Stimulated activated CD4-positive, alpha-beta T cell treated with anti-CD3 and anti-CD28 coated beads, Interleukin-12 subunit alpha, Interleukin-12 subunit beta, amount 100 ng/mL, for 24 hours (primary cell): ENCODE results near the gene RASSF6.
"Not testable (repeated sequence)": the region's sequence is repeated elsewhere in the genome, so short reads cannot be mapped to it uniquely, and the experiment has no call there.

Experiments
- DNase-seq, 2 experiments: peaks; one replicate each; pipeline ENCODE4 v3.0.0-alpha.2; 2020; ENCODE audit warnings: low read depth in 2 of 2

The RASSF6 gene

GRCh38 chr4:73620115-73620792, at the start of gene RASSF6:
Gene RASSF6 (minus strand): TSS chr4:73620436. CDS start chr4:73611795, 8,641 bp downstream.
- no peak for DNase-seq

- DNase-seq = no peak
Measured at GRCh38 chr4:73669410-73670183, 49.4 kb upstream of the RASSF6 start.

GRCh38 chr4:73668782-73669201, 48.6 kb upstream of the RASSF6 start:
- DNase-seq = no peak

- DNase-seq = not testable (repeated sequence)
Measured at GRCh38 chr4:73665924-73666323, 45.7 kb upstream of the RASSF6 start.

GRCh38 chr4:73664470-73664869, 44.2 kb upstream of the RASSF6 start:
- DNase-seq = no peak

- no peak for DNase-seq
Measured at GRCh38 chr4:73663576-73663975, 43.3 kb upstream of the RASSF6 start.

GRCh38 chr4:73662709-73663546, 42.7 kb upstream of the RASSF6 start:
- no peak for DNase-seq

- DNase-seq = no peak
Measured at GRCh38 chr4:73661646-73662119, 41.4 kb upstream of the RASSF6 start.

- no peak for DNase-seq
Measured at GRCh38 chr4:73660808-73661207, 40.6 kb upstream of the RASSF6 start.

GRCh38 chr4:73653695-73654106, 33.5 kb upstream of the RASSF6 start:
- no peak for DNase-seq

- DNase-seq = no peak
Measured at GRCh38 chr4:73650250-73650649, 30.0 kb upstream of the RASSF6 start.

GRCh38 chr4:73648478-73648877, 28.2 kb upstream of the RASSF6 start:
- no peak for DNase-seq

GRCh38 chr4:73646117-73646516, 25.9 kb upstream of the RASSF6 start:
- DNase-seq = no peak

GRCh38 chr4:73631565-73632226, 11.5 kb upstream of the RASSF6 start:
- DNase-seq = no peak

- DNase-seq = not testable (repeated sequence)
Measured at GRCh38 chr4:73628834-73629233, 8.6 kb upstream of the RASSF6 start.

GRCh38 chr4:73621357-73621756, 1.1 kb upstream of the RASSF6 start:
- DNase-seq = no peak

GRCh38 chr4:73619346-73619745, 890 bp downstream of the RASSF6 start:
- no peak for DNase-seq

GRCh38 chr4:73617256-73617655, 3.0 kb downstream of the RASSF6 start:
- DNase-seq = no peak

GRCh38 chr4:73615613-73616012, 4.6 kb downstream of the RASSF6 start:
- DNase-seq = no peak

- no peak for DNase-seq
Measured at GRCh38 chr4:73614311-73614867, 5.8 kb downstream of the RASSF6 start.

- no peak for DNase-seq
Measured at GRCh38 chr4:73613130-73613529, 7.1 kb downstream of the RASSF6 start.
